HL-60/S4 treated with retinoic acid at 250 ng/mL for 4 days and 3 days (cell line): ENCODE data around the gene EPHX1.

ENCODE experiments used
- in situ Hi-C: fragments of 300-500 bp; cut with MboI; formaldehyde crosslinking; loops from 2 replicates; pipeline ENCODE4 v1.7.0; 2022; ENCODE audit warnings: low sequenced_read_pairs

Gene EPHX1

DNA sequence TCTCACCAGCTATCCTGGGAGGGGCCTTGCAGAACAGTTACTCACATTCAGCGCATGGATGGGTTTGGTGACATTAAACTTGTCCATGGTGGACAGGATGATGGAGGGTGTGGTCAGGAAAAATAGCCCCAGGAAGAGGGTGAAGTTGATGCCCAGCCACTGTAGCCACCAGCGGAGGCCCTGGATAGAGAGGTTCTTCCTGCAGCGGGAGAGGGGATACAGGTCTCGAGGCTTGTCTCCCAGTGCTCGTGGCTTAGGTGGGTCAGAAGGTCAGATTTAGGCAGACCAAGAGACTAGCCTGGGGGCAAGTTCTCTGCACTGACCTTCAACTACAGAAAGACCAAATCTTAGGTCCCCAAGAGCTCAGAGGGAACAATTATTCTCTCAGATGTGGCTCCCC, 49.2 kb downstream of the EPHX1 start:
- in situ Hi-C loops, result no loop called here

DNA sequence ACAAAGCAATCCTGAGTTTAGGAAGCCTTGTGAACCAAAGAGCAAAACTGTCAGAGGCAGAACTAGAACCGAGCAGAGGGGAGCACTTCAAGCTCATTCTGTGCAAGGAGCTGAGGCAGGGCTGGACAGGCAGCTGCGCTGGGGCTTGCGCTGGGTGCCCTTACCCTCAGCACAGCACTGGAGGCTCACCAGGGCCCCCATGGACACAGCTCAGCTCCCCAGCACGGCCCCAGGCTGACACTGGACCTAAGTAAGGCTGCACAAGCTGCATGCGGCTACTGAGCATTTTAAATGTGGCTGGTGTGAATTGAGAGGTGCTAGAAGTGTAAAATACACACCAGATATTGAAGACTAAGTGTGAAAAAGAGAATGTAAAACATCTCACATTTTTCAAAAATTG, 50.2 kb downstream of the EPHX1 start:
- in situ Hi-C loops, result no loop called here

DNA sequence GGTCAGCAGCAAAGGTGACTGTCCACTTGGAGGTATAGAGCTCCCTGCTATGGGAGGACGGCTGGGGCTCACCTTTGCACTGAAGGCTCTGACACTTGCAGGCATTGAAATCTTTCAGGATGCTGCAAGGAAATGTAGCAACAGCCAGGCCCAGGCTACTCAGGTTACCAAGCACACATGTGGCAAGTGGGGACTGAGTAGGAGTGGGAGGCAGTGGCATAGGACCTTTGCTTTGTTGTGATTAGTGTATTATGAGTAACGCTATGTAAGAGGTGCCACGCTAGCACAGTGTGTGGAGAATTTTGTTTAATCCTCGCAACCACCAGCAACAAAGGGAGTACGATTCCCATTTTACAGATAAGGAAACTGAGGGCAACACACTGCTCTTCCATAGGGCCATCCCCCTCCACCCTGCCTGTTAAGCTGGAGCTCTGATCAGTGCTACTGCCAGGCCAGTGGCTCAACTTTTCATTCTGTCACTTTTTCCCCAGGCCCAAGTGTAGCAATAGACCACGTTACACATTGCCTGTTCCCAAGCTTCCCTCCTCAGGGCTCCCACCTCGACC, 51.0 kb downstream of the EPHX1 start:
- in situ Hi-C loops, result no loop called here

DNA sequence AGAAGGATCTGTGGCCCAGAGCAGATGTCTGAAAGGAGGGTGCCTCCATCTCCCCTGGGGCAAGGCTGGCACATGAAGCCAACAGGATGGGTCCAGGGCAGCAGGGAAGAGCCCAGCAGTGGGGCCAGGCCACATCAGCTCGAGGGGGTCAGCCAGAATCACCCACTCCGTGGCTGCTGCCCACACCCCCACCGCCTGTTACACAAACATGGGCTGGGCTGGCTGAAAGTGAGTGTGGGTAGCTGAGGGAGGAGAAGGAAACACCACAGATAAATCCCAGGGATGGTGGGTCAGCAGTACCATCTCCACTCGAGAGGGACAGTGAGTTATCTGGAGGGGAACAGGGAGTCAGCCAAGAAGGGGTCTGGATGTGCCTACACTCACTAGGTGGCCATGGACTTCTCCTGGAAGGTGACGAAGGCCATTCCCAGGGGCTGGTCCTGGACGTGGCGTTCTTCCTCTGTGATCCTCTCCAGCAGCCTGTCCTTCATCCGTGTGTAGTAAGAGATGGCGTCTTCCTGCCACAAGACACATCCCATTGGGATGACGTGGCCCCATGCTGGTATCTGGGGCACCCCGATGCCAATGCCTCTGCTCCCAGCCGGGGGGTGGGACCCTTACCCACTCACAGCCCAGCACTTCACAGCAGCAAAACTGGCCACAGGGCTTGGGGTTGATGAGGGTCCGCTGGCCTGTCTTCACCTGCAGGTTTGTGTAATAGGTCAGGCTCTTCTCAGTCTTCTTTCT, 52.1 kb downstream of the EPHX1 start:
- in situ Hi-C loops, result no loop called here

DNA sequence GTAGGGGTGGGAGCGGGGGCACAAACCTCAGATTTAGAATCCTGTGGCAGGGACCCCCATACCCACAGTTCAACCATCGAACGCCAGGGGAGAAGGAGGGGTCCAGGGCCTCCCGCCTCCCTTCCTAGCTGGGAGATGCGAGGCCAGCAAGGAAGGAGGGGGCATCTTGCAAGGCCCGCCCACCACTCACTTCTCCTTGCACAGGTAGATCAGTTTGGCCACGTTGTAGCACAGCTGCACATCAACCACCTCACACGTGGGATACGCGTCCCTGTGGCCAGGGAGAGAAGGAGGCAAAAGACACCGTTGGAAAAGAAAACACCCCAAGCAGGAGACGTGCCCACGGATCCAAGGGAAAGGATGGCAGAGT, 52.6 kb downstream of the EPHX1 start:
- in situ Hi-C loops, result no loop called here

DNA sequence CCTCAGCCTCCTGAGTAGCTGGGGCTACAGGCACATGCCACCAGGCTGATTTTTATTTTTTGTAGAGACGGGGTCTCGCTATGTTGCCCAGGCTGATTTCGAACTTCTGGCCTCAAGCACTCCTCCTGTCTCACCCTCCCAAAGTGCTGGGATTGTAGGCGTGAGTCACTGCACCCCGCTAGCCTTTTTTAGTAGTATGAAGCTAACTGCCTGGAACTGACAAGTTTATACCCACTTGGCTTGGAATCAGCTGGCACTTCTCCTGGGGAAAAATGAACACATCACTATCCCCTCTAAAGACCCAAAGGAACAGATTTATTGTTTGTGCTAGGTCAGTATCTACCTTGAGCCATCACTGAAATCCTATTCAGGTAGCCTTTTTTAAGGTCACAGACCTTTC, 53.2 kb downstream of the EPHX1 start:
- in situ Hi-C loops, result no loop called here

DNA sequence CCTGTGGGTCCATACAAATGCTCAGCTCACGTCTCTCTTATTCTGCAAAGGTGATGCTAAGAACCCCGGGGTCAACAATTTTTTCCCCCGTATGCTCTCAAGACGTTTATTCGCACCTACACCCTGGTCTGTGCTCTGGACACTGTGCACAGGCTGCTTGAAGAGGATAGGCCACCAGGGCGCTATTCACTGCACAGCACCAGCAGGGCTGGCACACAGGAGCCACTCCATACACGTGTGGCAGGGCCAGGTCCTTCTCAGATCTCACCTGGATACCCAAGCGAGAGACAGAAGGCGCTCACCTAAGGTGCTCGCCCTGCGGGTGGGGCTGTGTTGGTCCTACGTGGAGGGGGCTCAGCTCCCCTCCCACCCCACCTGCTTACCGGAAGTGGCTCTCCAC, 55.6 kb downstream of the EPHX1 start:
- in situ Hi-C loops, result no loop called here

DNA sequence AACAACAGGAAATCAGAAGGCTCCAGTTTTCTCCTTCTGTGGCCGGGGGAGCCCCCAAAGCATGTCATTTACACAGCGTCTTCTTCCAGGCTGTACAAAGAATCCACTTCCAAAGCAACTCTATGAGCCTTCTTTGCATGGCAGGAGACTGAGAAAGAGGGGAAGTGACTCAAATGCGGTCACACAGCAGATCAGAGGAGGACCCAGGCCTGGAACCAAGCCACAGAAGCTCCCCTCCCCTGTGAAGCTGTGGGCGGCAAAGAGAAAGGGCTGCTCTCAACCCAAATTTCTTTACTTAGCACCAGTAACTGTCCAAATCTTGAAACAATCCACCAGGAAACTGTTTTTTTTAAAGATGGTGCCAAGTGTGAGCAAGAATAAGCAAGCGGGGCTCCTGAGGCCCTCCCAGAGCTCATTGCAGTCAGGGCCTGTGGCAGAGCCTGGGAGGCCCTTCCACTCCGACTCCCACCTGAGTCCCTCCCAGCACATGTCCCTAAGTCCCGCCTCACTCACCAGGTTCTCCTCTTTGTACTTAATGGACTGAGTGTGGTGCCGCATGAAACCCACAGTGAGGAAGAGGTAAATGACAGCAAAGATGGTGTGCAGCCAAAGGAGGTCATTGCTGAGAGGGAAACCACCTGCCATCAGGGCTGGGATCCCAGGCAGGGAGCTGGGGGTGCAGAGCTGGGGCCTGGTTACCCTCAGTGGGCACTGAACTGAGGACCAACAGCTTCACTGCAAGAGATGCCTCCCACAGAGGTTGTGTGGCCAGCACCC, 56.3 kb downstream of the EPHX1 start:
- in situ Hi-C loops, result no loop called here

DNA sequence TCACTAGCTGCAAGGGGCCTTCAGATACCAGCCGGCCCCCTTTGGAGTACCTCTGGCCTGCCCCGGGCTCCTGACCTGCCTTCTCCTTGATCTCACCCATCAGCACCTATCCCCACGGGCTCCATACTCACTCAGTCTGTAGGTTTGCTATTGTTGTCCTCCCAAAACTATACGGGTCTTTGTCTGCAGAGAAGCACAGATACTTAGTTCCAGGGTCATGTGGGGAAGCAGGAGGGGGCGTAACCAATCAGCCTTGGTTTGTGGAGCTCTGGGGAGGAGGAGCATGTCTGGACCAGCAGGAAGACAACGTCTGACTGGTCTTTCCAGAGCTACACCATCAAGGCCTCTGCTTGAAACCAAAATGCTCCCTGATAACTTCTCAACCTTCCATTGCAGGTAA, 57.1 kb downstream of the EPHX1 start:
- in situ Hi-C loops, result no loop called here

DNA sequence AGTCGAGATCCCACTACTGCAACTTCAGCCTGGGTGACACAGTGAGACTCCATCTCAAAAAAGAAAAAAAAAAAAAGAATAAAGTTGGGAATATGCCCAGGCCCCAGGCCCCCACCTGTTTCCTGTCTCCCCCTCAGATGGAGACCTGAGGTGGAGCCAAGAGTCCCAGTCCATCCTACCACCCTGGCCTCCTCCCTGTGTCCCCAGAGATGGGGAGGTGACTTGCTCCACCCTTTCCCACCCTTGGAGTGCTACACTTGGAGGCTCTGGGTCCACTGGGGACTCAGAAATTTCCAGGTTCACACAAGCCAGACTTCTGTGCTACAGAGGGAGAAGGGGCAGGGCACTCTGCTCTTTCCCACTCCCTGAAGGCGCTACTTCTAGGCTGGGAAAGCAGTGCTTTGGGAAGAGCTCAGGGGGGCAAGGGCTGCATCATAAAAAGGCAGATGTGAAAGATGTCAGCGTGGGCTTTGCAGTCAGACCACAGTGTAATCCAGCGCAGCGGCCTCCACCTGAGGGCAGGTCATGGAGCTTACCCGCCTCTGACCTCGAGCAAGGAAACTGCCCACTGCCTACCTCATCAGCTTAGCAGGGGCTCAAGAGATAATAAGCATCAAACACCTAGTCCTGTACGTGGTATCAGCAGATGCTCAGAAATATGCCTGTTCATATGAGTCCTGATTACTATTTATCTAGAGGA, 58.9 kb downstream of the EPHX1 start:
- in situ Hi-C loops, result no loop called here

DNA sequence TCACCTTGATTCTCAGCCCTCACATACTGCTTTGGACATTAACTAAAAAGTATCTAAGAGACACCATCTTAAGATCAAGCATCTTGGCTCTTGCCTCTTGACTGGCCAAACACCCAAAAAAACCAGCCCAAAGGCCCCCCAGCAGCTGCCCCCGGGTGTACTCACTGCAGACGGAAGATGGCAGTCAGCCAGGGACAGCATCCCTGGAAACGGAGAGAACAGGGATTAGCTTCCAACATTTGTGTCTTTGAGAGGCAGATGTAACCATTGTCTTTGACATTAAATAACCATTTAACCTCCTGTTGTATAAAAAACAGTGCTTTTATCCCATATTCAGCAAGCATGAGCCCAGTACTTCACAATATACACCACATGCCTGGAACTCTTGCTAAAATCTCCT, 61.0 kb downstream of the EPHX1 start:
- in situ Hi-C loops, result no loop called here

DNA sequence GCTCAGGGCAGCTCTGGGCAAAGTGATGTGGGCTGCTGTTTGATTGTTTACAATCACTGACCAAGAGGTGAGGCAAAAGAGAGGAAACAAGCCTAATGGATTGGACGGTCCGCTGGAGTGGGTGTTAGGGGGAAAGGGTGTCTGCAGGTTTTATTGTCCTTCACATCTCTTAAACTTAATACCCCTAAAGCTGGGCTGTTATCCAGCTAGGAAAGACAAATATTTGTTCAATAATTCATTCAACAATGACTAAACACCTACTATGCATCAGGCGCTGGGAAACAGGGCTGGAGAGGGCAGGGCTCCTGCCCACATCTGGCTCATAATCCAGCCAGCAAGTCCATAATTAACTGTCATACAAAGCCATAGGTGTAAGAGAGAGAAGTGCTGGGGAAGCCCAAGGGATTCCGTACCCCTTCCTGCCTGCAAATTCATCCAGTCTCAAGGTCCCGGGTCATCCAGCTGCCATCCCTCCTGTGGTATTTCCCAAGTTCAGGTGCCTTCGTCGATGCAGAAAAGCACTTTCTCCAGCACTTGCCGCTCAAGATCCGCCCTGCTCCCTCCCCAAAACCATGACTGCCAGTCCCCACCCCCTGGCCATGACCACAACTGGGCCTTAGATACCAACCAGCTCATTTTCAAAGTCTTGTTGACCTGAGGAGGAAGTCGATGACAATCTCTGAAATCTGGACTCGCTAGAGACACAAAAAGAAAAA, 61.6 kb downstream of the EPHX1 start:
- in situ Hi-C loops, result no loop called here

DNA sequence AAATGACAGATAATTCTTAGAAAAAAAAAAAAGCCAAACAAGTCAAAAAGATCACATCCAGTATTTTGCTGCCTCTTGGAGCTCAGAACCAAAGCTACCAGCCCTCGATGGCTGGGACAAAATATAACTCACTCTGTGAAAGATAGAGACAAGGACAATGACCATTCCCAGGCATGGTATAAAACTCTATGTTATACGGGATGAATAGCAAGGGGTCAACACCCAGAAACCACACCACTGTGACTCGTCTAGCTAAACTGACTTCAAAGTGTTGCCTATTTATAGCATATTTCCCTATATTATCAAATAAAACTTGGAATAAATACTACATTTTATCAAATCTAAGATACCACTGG, 62.1 kb downstream of the EPHX1 start:
- in situ Hi-C loops, result no loop called here

DNA sequence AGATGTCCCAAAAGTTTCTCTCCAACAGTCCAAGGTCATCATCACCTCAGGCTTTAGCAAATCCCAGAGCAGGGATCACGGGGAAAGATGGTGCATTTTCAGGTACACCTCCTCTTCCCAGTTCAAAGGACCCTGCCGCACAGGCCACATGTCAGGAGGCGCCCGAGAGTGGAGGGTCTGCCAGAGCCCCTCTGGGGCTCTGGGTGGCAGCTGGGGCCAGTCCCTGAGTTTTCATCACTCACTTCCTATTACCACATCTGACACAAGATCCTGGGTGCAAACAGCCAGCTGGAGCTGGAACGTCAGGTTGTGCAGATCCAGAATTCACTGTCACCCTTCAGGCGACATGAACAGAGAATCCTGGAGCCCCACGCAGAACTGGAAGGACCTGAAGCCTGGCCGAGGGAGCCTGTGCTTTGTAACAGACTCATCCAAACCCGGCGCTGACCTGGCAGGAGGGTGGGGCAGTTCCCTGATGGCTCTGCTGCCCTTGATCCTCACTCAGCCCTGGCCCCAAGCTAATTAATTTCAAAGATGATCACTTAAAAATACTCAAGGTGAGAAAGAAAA, 63.4 kb downstream of the EPHX1 start:
- in situ Hi-C loops, result no loop called here

DNA sequence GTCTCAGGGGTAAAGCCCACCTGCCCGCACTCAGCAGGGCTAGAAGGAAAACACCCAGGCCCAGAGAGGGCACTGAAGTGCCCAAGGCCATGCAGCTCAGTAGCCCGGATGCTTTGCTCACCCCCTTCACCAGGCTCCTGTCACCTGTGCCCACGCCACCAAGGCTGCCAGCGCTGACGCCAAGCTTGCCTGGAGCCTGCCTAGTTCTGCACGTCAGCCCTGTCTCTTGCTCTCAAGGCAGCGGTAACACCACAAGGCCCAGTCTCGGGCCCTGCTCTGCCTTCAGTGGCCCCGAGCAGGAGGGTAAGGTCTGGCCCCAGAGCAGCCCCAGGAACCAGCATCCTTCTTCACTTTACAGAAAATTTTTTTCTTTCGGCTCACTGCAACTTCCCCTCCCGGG, 64.5 kb downstream of the EPHX1 start:
- in situ Hi-C loops, result no loop called here

DNA sequence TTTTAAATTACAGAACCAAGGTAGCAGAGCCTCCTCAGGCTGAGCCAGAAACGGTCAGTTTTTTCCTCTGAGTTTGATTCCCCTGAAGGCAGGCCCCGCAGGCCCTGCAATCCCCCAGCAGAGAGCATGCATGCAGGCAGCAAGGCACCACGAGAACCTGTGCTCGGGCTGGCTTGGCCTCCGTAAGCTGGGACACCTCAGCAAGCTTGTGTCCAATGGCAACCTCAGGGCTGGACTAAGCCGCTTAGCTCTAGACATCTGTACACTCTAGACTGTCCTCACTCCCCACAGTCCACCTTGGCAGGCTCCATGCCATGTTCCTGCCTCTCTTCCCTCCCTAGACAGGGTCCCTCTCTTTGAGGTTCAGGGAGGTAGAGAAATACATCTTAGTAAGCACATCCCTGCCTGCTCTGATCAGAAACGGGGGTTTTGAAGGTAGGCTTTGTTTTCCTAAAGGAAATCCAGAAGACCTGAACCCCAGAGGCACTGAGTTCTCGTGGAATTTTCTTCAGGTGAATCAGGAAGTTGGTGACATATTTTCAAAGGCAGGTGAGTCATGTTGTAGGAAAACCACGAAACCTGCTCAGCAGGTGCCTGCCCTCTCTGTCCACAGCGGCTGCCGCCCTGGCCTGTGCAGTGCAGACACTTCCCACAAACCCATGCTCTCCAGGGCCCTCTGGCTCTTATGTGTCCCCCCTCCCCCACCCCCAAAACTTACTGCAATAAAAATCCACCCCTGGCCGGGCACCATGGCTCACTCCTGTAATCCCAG, 65.3 kb downstream of the EPHX1 start:
- in situ Hi-C loops, result no loop called here

DNA sequence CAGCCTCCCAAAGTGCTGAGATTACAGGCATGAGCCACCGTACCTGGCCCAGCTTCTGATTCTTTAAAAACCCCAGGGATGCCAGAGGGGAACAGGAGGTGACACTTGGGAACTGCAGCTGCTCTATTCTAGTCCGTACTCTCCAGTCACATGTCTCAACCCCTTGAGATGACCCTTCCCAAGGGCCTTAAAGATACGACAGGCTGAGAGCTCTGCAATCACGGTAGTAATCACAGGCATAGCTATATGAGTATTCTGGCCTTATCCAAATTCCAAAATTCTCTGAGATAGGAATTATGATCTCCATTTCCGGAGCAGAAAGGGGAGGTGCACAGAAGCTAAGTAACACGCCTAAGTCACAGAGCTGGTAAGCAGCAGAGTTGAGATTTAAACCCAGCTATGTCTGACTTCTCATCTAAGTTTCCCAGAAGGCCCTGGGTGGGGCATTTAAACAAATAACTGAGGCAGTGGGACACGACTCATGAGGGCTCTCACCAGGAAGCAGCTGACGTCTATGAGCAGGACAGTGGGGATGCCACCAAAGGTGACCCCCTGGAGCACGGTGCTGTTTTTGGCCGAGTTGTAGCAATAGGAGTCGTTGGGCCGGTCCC, 67.1 kb downstream of the EPHX1 start:
- in situ Hi-C loops, result no loop called here

DNA sequence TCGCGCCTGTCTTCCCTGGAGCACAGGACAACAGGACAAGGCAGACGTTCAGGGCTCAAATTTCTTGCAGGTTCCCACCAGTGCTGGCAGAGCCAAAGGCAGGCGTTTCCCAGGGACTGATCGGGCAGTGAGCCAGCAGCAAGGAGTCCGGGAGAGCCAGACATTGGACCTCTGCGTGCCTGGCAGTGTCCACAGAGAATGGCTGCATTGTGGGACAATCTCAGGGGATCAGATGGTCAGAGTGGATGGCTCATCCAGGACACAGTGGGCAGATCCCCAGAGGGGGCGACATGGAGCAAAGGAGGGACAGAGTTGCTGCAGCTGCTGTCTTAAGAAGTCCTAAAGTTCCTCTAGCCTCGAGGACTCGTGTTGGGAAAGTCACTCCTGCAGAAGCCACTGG, 67.7 kb downstream of the EPHX1 start:
- in situ Hi-C loops, result no loop called here

DNA sequence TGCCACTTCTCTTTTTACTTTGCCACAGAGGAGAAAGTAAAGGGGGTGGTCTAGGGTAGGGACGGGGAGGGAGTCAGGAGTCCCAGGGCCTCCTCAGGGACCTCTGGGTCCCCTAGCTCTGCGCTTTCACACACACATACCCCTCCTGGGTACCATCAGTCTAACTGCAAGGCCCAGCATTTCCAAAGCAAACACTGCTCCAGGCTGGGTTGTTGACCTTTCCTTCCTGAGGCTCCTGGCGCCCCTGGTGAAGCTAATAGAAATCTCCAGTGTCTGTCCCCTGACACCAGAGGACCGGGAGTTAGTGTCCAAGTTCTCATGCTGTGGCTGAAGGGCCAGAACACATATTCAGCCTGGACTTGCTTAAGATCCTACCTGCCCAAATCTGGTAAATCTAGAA, 68.4 kb downstream of the EPHX1 start:
- in situ Hi-C loops, result no loop called here
